ENCODE results near the gene KIF1A.

The KIF1A gene

GRCh38 chr2:240711701-240712100 lies 108.3 kb downstream of the KIF1A start:
- H3K27me3 ChIP-seq (ENCODE audit: insufficient read depth, poor library complexity, severe bottlenecking): no peaks in the 10 kb centered on the region
- H3K27ac ChIP-seq (replicated peaks): no peak overlapping the region
- TF ChIP-seq REST (IDR thresholded peaks at IDR 0.05; ENCODE audit: insufficient replicate concordance, low read depth) (no peak), POLR2AphosphoS5 (IDR thresholded peaks at IDR 0.05; ENCODE audit: low read depth) (no peak), SPI1 (IDR thresholded peaks at IDR 0.05; ENCODE audit: borderline replicate concordance, low read depth) (no peak), GABPA (IDR thresholded peaks at IDR 0.05; ENCODE audit: low read depth) (no peak), CTCF (IDR thresholded peaks at IDR 0.05; ENCODE audit: insufficient read depth, low read length) (no peak)
- no peak overlapping the region for H3K4me3 ChIP-seq (replicated peaks; ENCODE audit: insufficient read depth, low read length)
- no peak for DNase-seq (ENCODE audit: low read depth in 1 of 2, low spot score in 1 of 2)

GRCh38 chr2:240711296-240711695 lies 108.7 kb downstream of the KIF1A start:
- Histone ChIP-seq H3K4me3 (replicated peaks; ENCODE audit: insufficient read depth, low read length) (no peak overlapping the region), H3K27me3 (ENCODE audit: insufficient read depth, poor library complexity, severe bottlenecking) (no peaks in the 10 kb centered on the region), H3K27ac (replicated peaks) (no peak overlapping the region)
- TF ChIP-seq POLR2AphosphoS5 (IDR thresholded peaks at IDR 0.05; ENCODE audit: low read depth) (no peak), SPI1 (IDR thresholded peaks at IDR 0.05; ENCODE audit: borderline replicate concordance, low read depth) (no peak), CTCF (IDR thresholded peaks at IDR 0.05; ENCODE audit: insufficient read depth, low read length) (no peak), REST (IDR thresholded peaks at IDR 0.05; ENCODE audit: insufficient replicate concordance, low read depth) (no peak), GABPA (IDR thresholded peaks at IDR 0.05; ENCODE audit: low read depth) (no peak)
- no peak for DNase-seq (ENCODE audit: low read depth in 1 of 2, low spot score in 1 of 2)

GRCh38 chr2:240708457-240708856 lies 111.6 kb downstream of the KIF1A start:
- TF ChIP-seq SPI1 (IDR thresholded peaks at IDR 0.05; ENCODE audit: borderline replicate concordance, low read depth) (no peak), GABPA (IDR thresholded peaks at IDR 0.05; ENCODE audit: low read depth) (no peak), REST (IDR thresholded peaks at IDR 0.05; ENCODE audit: insufficient replicate concordance, low read depth) (no peak)
- H3K4me3 ChIP-seq (replicated peaks; ENCODE audit: insufficient read depth, low read length): no peak overlapping the region
- H3K27me3 ChIP-seq (ENCODE audit: insufficient read depth, poor library complexity, severe bottlenecking): peaks cover 9% of the 10 kb centered on the region
- no peak for DNase-seq (ENCODE audit: low read depth in 1 of 2, low spot score in 1 of 2)
- no peak overlapping the region for H3K27ac ChIP-seq (replicated peaks)

- DNase-seq (ENCODE audit: low read depth in 1 of 2, low spot score in 1 of 2): no peak
- no peak overlapping the region for H3K27ac ChIP-seq (replicated peaks)
- TF ChIP-seq REST (IDR thresholded peaks at IDR 0.05; ENCODE audit: insufficient replicate concordance, low read depth): no peak
- no peak for TF ChIP-seq CTCF (IDR thresholded peaks at IDR 0.05; ENCODE audit: insufficient read depth, low read length)
- TF ChIP-seq GABPA (IDR thresholded peaks at IDR 0.05; ENCODE audit: low read depth): no peak
- no peak for TF ChIP-seq SPI1 (IDR thresholded peaks at IDR 0.05; ENCODE audit: borderline replicate concordance, low read depth)
- no peak for TF ChIP-seq POLR2AphosphoS5 (IDR thresholded peaks at IDR 0.05; ENCODE audit: low read depth)
- peaks cover 9% of the 10 kb centered on the region for H3K27me3 ChIP-seq (ENCODE audit: insufficient read depth, poor library complexity, severe bottlenecking)
- no peak overlapping the region for H3K4me3 ChIP-seq (replicated peaks; ENCODE audit: insufficient read depth, low read length)
Measured at GRCh38 chr2:240707821-240708220, 112.2 kb downstream of the KIF1A start.

All from HL-60 (cell line).